IMR-90 (cell line): ENCODE results near the gene SKIL. TPM values are rescaled to one million over a fixed set of nuclear protein-coding genes. Genes with fewer than 3 reads are reported as not detected.

ENCODE experiments used
- ATAC-seq: fragments of 200-7000 bp; cut with Tn5 transposase; 2 replicates; pipeline ENCODE4 v1.9.1; 2020; ENCODE audit warnings: low read depth, mild to moderate bottlenecking, moderate library complexity
- BruUV-seq: library from RNA; stranded (reverse); fragments of 400-500 nt; replicated peaks from 2 replicates; lab custom pipeline; 2021; lab: Mats Ljungman, UMichigan
- CTCF ChIA-PET: fragments of 300-600 bp; formaldehyde crosslinking; extraction: SDS; loops from one replicate; lab custom pipeline; 2021; ENCODE audit warnings: antibody characterized with exemption; lab: Yijun Ruan, JAX
- POLR2A ChIA-PET: fragments of 300-600 bp; sonication (Branson Sonifier 250); formaldehyde crosslinking; loops from one replicate; lab custom pipeline; 2022; ENCODE audit warnings: antibody characterized with exemption; ENCODE audit not compliant: unreplicated experiment; lab: Charles Lee
- DNase-seq: peaks from one replicate; pipeline ENCODE4 v3.0.0; 2013
- H2AFZ ChIP-seq: replicated peaks from 2 replicates; pipeline ENCODE3; 2013; ENCODE audit warnings: low read length, mild to moderate bottlenecking; ENCODE audit not compliant: poor library complexity
- H2AK5ac ChIP-seq: 2 replicates; pipeline ENCODE4 v1.6.1; 2013; ENCODE audit warnings: low read depth, low read length, inconsistent platforms
- H2AK9ac ChIP-seq: replicated peaks from 2 replicates; pipeline ENCODE3; 2013; ENCODE audit warnings: mild to moderate bottlenecking, low read depth, low read length, moderate library complexity; ENCODE audit not compliant: poor library complexity
- H2BK120ac ChIP-seq: 2 replicates; pipeline ENCODE4 v1.6.1; 2013; ENCODE audit warnings: low read depth, low read length, inconsistent platforms
- H2BK15ac ChIP-seq: 3 replicates; pipeline ENCODE4 v1.6.1; 2013; ENCODE audit warnings: low read depth, low read length, inconsistent platforms
- H2BK20ac ChIP-seq: 2 replicates; pipeline ENCODE4 v1.6.1; 2013; ENCODE audit warnings: low read depth, mild to moderate bottlenecking, inconsistent platforms, low read length, moderate library complexity
- H2BK5ac ChIP-seq: 2 replicates; pipeline ENCODE4 v1.6.1; 2013; ENCODE audit warnings: mild to moderate bottlenecking, low read depth, low read length, inconsistent platforms; ENCODE audit not compliant: poor library complexity, severe bottlenecking
- H3K14ac ChIP-seq: replicated peaks from 2 replicates; pipeline ENCODE4 v1.6.1; 2013; ENCODE audit warnings: low read depth, low read length, inconsistent platforms
- H3K18ac ChIP-seq: 2 replicates; pipeline ENCODE4 v1.6.1; 2013; ENCODE audit warnings: low read depth, low read length, control low read depth
- H3K23ac ChIP-seq: 2 replicates; pipeline ENCODE4 v1.6.1; 2013; ENCODE audit warnings: low read depth, low read length, inconsistent platforms
- H3K27ac ChIP-seq: 2 replicates; pipeline ENCODE4 v1.5.1; 2013; ENCODE audit warnings: mild to moderate bottlenecking, control low read depth, low read length; ENCODE audit not compliant: insufficient read depth
- H3K27me3 ChIP-seq: 2 replicates; pipeline ENCODE4 v1.6.1; 2013; ENCODE audit warnings: low read length; ENCODE audit not compliant: control insufficient read depth, insufficient read depth
- H3K36me3 ChIP-seq: 2 replicates; pipeline ENCODE4 v1.6.1; 2013; ENCODE audit warnings: low read length, mixed read lengths; ENCODE audit not compliant: control insufficient read depth, insufficient read depth
- H3K4ac ChIP-seq: 2 replicates; pipeline ENCODE4 v1.6.1; 2013; ENCODE audit warnings: low read depth, low read length, inconsistent platforms
- H3K4me1 ChIP-seq: 2 replicates; pipeline ENCODE4 v1.6.1; 2013; ENCODE audit warnings: low read length, mixed read lengths; ENCODE audit not compliant: control insufficient read depth, insufficient read depth
- H3K4me2 ChIP-seq: 2 replicates; pipeline ENCODE4 v1.6.1; 2013; ENCODE audit warnings: low read depth, mild to moderate bottlenecking, control low read depth, low read length, moderate library complexity
- H3K4me3 ChIP-seq: 2 replicates; pipeline ENCODE4 v1.5.1; 2013; ENCODE audit warnings: low read depth, mild to moderate bottlenecking, control low read depth, low read length, moderate library complexity; ENCODE audit not compliant: insufficient read depth
- H3K56ac ChIP-seq: 2 replicates; pipeline ENCODE4 v1.6.1; 2013; ENCODE audit warnings: low read length, inconsistent platforms; ENCODE audit not compliant: insufficient read depth; ENCODE audit errors: extremely low read depth
- H3K79me1 ChIP-seq, 2 experiments: 2 replicates each; pipeline ENCODE4 v1.6.1; 2013; ENCODE audit warnings: low read length in 2 of 2, inconsistent platforms in 1 of 2, low read depth in 1 of 2
- H3K9ac ChIP-seq: 2 replicates; pipeline ENCODE4 v1.6.1; 2013; ENCODE audit warnings: low read depth, low read length, control low read depth
- H3K9me1 ChIP-seq: 2 replicates; pipeline ENCODE4 v1.6.1; 2013; ENCODE audit warnings: low read length, inconsistent platforms; ENCODE audit not compliant: insufficient read depth
- H3K9me3 ChIP-seq: 2 replicates; pipeline ENCODE4 v1.6.1; 2013; ENCODE audit warnings: low read length; ENCODE audit not compliant: control insufficient read depth, insufficient read depth
- H4K20me1 ChIP-seq: 2 replicates; pipeline ENCODE4 v1.6.1; 2013; ENCODE audit warnings: low read length, inconsistent platforms; ENCODE audit not compliant: insufficient read depth
- H4K5ac ChIP-seq: 2 replicates; pipeline ENCODE4 v1.6.1; 2013; ENCODE audit warnings: mild to moderate bottlenecking, low read depth, low read length, control low read depth
- H4K8ac ChIP-seq, 2 experiments: 2 replicates each; pipeline ENCODE4 v1.6.1; 2013; ENCODE audit warnings: low read depth in 2 of 2, low read length in 2 of 2, control low read depth in 1 of 2, inconsistent platforms in 1 of 2
- H4K91ac ChIP-seq: 2 replicates; pipeline ENCODE4 v1.6.1; 2013; ENCODE audit warnings: low read depth, low read length, inconsistent platforms; ENCODE audit not compliant: insufficient read depth
- CEBPB ChIP-seq: IDR thresholded peaks from 2 replicates; pipeline ENCODE4 v1.6.1; 2012; ENCODE audit warnings: low read depth, low read length, improper control_type of control experiment
- FOS ChIP-seq: fragments of 150-350 bp; IDR thresholded peaks from 2 replicates; pipeline ENCODE4 v1.6.1; 2016; ENCODE audit warnings: low read depth, low read length
- MAZ ChIP-seq: IDR thresholded peaks from 2 replicates; pipeline ENCODE4 v1.6.1; 2012; ENCODE audit warnings: low read depth, mild to moderate bottlenecking, low read length, improper control_type of control experiment, moderate library complexity, borderline replicate concordance
- NFE2L2 ChIP-seq: fragments of 150-350 bp; IDR thresholded peaks from 2 replicates; pipeline ENCODE4 v1.6.1; 2016; ENCODE audit warnings: low read depth, mild to moderate bottlenecking, low read length
- POLR2A ChIP-seq: IDR thresholded peaks from 2 replicates; pipeline ENCODE4 v1.6.1; 2012; ENCODE audit warnings: mild to moderate bottlenecking, low read depth, low read length
- RAD21 ChIP-seq: IDR thresholded peaks from 2 replicates; pipeline ENCODE4 v1.6.1; 2012; ENCODE audit warnings: low read length, improper control_type of control experiment
- RCOR1 ChIP-seq: IDR thresholded peaks from 2 replicates; pipeline ENCODE4 v1.6.1; 2012; ENCODE audit warnings: mild to moderate bottlenecking, low read length, improper control_type of control experiment; ENCODE audit not compliant: insufficient replicate concordance
- WGBS, 2 experiments: methylation state at CpG; one replicate each; pipeline versions ENCODE4 v1.1.5 to v1.1.7; 2013; ENCODE audit warnings: missing lambda C conversion rate in 2 of 2; ENCODE audit not compliant: insufficient read length in 1 of 2; ENCODE audit errors: extremely low coverage in 2 of 2; 5-methylcytosine and 5-hydroxymethylcytosine counted together
- dilution Hi-C: fragments of 300-500 bp; cut with HindIII; formaldehyde crosslinking; loops from one replicate; pipeline ENCODE4 v1.14.3; 2018; ENCODE audit warnings: low sequenced_read_pairs; ENCODE audit not compliant: unreplicated experiment
- in situ Hi-C: fragments of 300-500 bp; cut with MboI; formaldehyde crosslinking; loops from 3 replicates; pipeline ENCODE4 v1.14.3; 2019; ENCODE audit warnings: low sequenced_read_pairs, inconsistent platforms, mixed read lengths
- intact Hi-C: fragments of 100-400 bp; cut with micrococcal nuclease; formaldehyde crosslinking; loops from 2 replicates; pipeline ENCODE4 v1.10.0; 2022
- polyA plus RNA-seq, 3 experiments: library from polyadenylated mRNA; depleted of rRNA; stranded (reverse); fragments of >200 nt; gene quantifications; 2 replicates each; pipeline ENCODE4 v1.2.3, GENCODE V29; 2012; ENCODE audit warnings: low replicate concordance in 1 of 3
- total RNA-seq: library from RNA; depleted of rRNA; stranded (reverse); fragments of >200 nt; gene quantifications from 2 replicates; pipeline ENCODE4 v1.2.3, GENCODE V29; 2012

SKIL gene
- total and polyA plus RNA-seq, 2 of the 4 experiments (the other 2 are of a cell fraction), result 9.2 to 55.9 TPM

DNA sequence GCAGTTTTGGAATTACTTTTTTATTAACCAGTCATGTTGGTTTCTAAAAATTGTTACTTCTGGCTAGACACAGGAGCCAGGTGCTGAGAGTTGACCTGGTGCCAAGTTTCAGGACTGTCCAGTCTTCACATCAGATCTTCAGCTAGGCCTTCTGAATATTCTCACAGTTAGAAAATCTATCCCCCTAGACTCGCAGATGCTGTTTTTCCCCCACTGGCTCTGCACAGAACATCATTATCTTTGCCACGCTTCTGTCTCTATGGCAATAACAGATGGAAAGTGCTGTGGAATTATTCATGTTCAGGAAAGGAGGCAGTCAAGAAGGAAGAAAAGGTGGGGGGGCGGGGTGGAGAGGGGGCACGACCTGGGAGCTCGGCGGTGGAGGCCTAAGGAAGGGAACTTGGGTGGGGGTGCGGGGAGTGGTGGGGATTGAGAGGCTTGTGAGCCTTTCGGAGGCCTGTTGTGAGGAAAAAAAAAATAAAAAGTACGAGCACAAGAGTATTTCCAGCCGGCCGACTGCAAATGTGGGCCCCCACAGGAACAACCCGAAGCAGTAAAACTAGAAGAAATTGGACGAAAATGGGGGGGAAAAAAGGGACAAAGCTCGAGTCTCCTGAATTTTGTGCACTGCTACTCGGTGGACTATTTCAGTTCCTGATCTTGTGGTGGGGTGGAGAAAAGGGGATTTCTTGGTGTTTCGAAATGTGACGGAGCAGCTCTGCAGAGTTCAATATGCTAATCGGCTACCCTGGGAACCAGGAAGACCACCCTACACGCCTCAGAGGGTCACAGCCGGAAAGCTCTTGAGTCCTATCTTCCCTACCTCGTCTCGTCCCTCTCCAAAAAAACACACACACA, 1.5 kb upstream of the SKIL start:
- POLR2A ChIA-PET, result interaction anchor here (0.6 to 0.9 kb wide), 3 partner anchors 184 to 1926 kb away, joined by 3 to 4 read pairs (median 3); partner anchors contain the start of gene RPL22L1
- BruUV-seq, result no TSS peak
- WGBS, 2 experiments, result 7% methylated on average over 14 of the region's 22 CpGs; no CpG with 5 or more reads in 1 of the 2 experiments

More for the DNA sequence above, 1.5 kb upstream of the SKIL start:
- Histone ChIP-seq H3K9me3 (no peaks in the 10 kb centered on the region), H3K4me3 (peak overlapping the region; percentile 56), H4K20me1 (peaks cover 9% of the 10 kb centered on the region; the same call in 1 of the 2 replicates), H3K27ac (peak overlapping the region; percentile 96), H2AK9ac (peak overlapping the region; percentile 80), H3K14ac (peak overlapping the region; percentile 80), H2BK20ac (peak overlapping the region; percentile 82), H3K4me1 (peaks cover 10% of the 10 kb centered on the region), H4K91ac (peak overlapping the region; percentile 92), H3K18ac (peak overlapping the region; percentile 94), H3K27me3 (no peaks in the 10 kb centered on the region), H4K5ac (peak overlapping the region; percentile 98), H2BK120ac (peak overlapping the region; percentile 62), H3K9ac (peak overlapping the region; percentile 93), H3K56ac (peak overlapping the region; percentile 88), H3K36me3 (peaks cover 6% of the 10 kb centered on the region), H3K23ac (peak overlapping the region; percentile 97), H2AFZ (peak overlapping the region; percentile 79), H3K79me1 (peaks cover 0 to 23% of the 10 kb centered on the region in 2 experiments; a peak in 2 of 4 replicates), H2BK5ac (peak overlapping the region; percentile 98), H3K4ac (peak overlapping the region; percentile 86), H3K4me2 (peak overlapping the region; percentile 96), H4K8ac (peak overlapping the region; percentile 92 to 93), H2BK15ac (peak overlapping the region; percentile 81), H2AK5ac (peak overlapping the region; percentile 57), H3K9me1 (peaks cover 2% of the 10 kb centered on the region)
- ATAC-seq, result no peak
- intact Hi-C loops, result loop anchor here (5.0 kb wide), 1 partner anchor 169 kb away; no protein-coding TSS in a partner anchor
- DNase-seq, result peak; percentile 54
- CTCF ChIA-PET, result interaction anchor here (0.5 to 1.7 kb wide), 4 partner anchors 10 to 349 kb away, joined by 4 to 8 read pairs (median 5); no protein-coding TSS in a partner anchor
- TF ChIP-seq MAZ, result peak; percentile 7; the same call in 1 of the 2 replicates
- TF ChIP-seq POLR2A, result no peak
- 0 out of 2 replicates have a peak, but pooled peaks have one; percentile 18 for TF ChIP-seq CEBPB
- no peak for TF ChIP-seq RCOR1
- TF ChIP-seq NFE2L2, result no peak
- TF ChIP-seq FOS, result no peak
- no peak for TF ChIP-seq RAD21
- in situ Hi-C loops, result no loop called here
- dilution Hi-C loops, result no loop called here
